ENCODE measurements around the gene ELL. TPM values are rescaled to one million over a fixed set of nuclear protein-coding genes. Genes with fewer than 3 reads are reported as not detected.

Gene ELL
- total RNA-seq, 2 donors from 2014 or later = 10.7 to 44.4 TPM

GRCh38 chr19:18539372-18539771 lies 17.5 kb upstream of the ELL start:
- Histone ChIP-seq H3K27ac (no peak overlapping the region), H3K4me3 (no peak overlapping the region), H3K36me3 (peaks cover 3 to 5% of the 10 kb centered on the region in 2 donors), H3K4me1 (replicated peaks) (peaks cover 5% of the 10 kb centered on the region), H3K9me3 (no peaks in the 10 kb centered on the region), H3K27me3 (replicated peaks; ENCODE audit: insufficient read depth) (no peaks in the 10 kb centered on the region)
- TF ChIP-seq, protein P1, sequence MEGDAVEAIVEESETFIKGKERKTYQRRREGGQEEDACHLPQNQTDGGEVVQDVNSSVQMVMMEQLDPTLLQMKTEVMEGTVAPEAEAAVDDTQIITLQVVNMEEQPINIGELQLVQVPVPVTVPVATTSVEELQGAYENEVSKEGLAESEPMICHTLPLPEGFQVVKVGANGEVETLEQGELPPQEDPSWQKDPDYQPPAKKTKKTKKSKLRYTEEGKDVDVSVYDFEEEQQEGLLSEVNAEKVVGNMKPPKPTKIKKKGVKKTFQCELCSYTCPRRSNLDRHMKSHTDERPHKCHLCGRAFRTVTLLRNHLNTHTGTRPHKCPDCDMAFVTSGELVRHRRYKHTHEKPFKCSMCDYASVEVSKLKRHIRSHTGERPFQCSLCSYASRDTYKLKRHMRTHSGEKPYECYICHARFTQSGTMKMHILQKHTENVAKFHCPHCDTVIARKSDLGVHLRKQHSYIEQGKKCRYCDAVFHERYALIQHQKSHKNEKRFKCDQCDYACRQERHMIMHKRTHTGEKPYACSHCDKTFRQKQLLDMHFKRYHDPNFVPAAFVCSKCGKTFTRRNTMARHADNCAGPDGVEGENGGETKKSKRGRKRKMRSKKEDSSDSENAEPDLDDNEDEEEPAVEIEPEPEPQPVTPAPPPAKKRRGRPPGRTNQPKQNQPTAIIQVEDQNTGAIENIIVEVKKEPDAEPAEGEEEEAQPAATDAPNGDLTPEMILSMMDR (IDR thresholded peaks at IDR 0.05) = no peak
- TF ChIP-seq POLR2AphosphoS5 (IDR thresholded peaks at IDR 0.05) = no peak
- intact Hi-C loops (cut with DNase I) = no loop called here
- no peak for DNase-seq (ENCODE audit: low spot score)
- 94% methylated on average over 19 of the region's 19 CpGs for WGBS

- TF ChIP-seq POLR2A (IDR thresholded peaks at IDR 0.05) (no peak), POLR2AphosphoS5 (IDR thresholded peaks at IDR 0.05) (no peak)
- TF ChIP-seq, protein P1 (IDR thresholded peaks at IDR 0.05) = no peak
- 95% methylated on average over 22 of the region's 22 CpGs for WGBS
- Histone ChIP-seq H3K4me3 (no peak overlapping the region), H3K9me3 (no peaks in the 10 kb centered on the region), H3K36me3 (peaks cover 3 to 6% of the 10 kb centered on the region in 2 donors), H3K4me1 (replicated peaks) (peaks cover 5% of the 10 kb centered on the region), H3K27ac (no peak overlapping the region), H3K27me3 (replicated peaks; ENCODE audit: insufficient read depth) (no peaks in the 10 kb centered on the region)
- DNase-seq (ENCODE audit: low spot score) = no peak
- intact Hi-C loops (cut with DNase I) = no loop called here
These were observed 16.2 kb upstream of the ELL start for GRCh38 chr19:18538115-18538514.

DNA sequence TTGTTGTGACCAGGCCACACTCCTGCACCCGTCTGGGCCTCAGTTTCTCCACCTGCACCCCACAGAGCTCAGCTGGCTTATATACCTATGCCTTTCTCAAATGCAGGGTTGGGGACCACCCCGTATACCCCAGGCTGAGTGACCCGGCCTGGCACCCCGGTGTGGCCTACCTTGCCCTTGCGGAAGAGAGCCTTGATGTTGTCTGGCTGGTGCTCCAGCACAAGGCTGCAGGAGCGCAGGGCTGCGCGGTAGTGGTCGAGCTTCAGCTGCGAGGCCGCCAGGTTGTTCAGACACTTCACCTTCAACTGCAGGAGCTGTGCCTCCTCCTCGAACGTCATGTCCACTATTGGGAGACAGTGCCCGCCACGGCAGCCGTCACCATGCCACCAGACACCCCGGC lies 15.6 kb upstream of the ELL start:
- 96% methylated on average over 14 of the region's 17 CpGs for WGBS

GRCh38 chr19:18536475-18536874 lies 14.6 kb upstream of the ELL start:
- H3K27me3 ChIP-seq (replicated peaks; ENCODE audit: insufficient read depth) = no peaks in the 10 kb centered on the region
- H3K4me1 ChIP-seq (replicated peaks) = no peaks in the 10 kb centered on the region
- H3K4me3 ChIP-seq = no peak overlapping the region
- no peak overlapping the region for H3K27ac ChIP-seq
- intact Hi-C loops (cut with DNase I) = no loop called here
- DNase-seq (ENCODE audit: low spot score) = no peak
- WGBS = 94% methylated on average over 10 of the region's 10 CpGs
- H3K36me3 ChIP-seq = peaks cover 8 to 14% of the 10 kb centered on the region in 2 donors
- no peaks in the 10 kb centered on the region for H3K9me3 ChIP-seq
- TF ChIP-seq POLR2A (IDR thresholded peaks at IDR 0.05) (no peak), POLR2AphosphoS5 (IDR thresholded peaks at IDR 0.05) (no peak)
- TF ChIP-seq, protein P1 (IDR thresholded peaks at IDR 0.05) = no peak

More for the DNA sequence above, 15.6 kb upstream of the ELL start:
- DNase-seq (ENCODE audit: low spot score) = no peak
- Histone ChIP-seq H3K4me3 (no peak overlapping the region), H3K9me3 (no peaks in the 10 kb centered on the region), H3K4me1 (replicated peaks) (peaks cover 4% of the 10 kb centered on the region), H3K27ac (no peak overlapping the region), H3K27me3 (replicated peaks; ENCODE audit: insufficient read depth) (no peaks in the 10 kb centered on the region), H3K36me3 (peaks cover 8 to 13% of the 10 kb centered on the region in 2 donors)
- TF ChIP-seq POLR2AphosphoS5 (IDR thresholded peaks at IDR 0.05) (no peak), POLR2A (IDR thresholded peaks at IDR 0.05) (no peak)
- TF ChIP-seq, protein P1 (IDR thresholded peaks at IDR 0.05) = no peak
- intact Hi-C loops (cut with DNase I) = no loop called here

- H3K9me3 ChIP-seq = no peaks in the 10 kb centered on the region
- no peak for TF ChIP-seq POLR2A (IDR thresholded peaks at IDR 0.05)
- TF ChIP-seq, protein P1 (IDR thresholded peaks at IDR 0.05) = no peak
- TF ChIP-seq POLR2AphosphoS5 (IDR thresholded peaks at IDR 0.05) = no peak
- 93% methylated on average over 4 of the region's 4 CpGs for WGBS
- no peaks in the 10 kb centered on the region for H3K27me3 ChIP-seq (replicated peaks; ENCODE audit: insufficient read depth)
- intact Hi-C loops (cut with DNase I) = no loop called here
- no peak for DNase-seq (ENCODE audit: low spot score)
- H3K27ac ChIP-seq = no peak overlapping the region
- H3K4me1 ChIP-seq (replicated peaks) = no peaks in the 10 kb centered on the region
- H3K4me3 ChIP-seq = no peak overlapping the region
- H3K36me3 ChIP-seq = peaks cover 8 to 9% of the 10 kb centered on the region in 2 donors
These were observed 11.2 kb upstream of the ELL start for GRCh38 chr19:18533058-18533457.
